Memory B cell (primary cell): ENCODE results near the gene SEMA6C.

ENCODE experiments used
- ATAC-seq: fragments of 150-1000 bp; cut with Tn5 transposase; 2 replicates; pipeline ENCODE4 v1.10.0; 2021; ENCODE audit warnings: low read depth, mild to moderate bottlenecking, moderate library complexity
- DNase-seq, 2 donors: peaks; one replicate each; pipeline ENCODE4 v3.0.0; 2022; ENCODE audit warnings: low spot score in 2 of 2
- H3K27ac Mint-ChIP-seq: one replicate; pipeline ENCODE4 v1.8.0; 2022; ENCODE audit warnings: mild to moderate bottlenecking, moderate library complexity, mixed read lengths
- H3K27me3 Mint-ChIP-seq: one replicate; pipeline ENCODE4 v1.8.0; 2022; ENCODE audit warnings: mixed read lengths
- H3K36me3 Mint-ChIP-seq: one replicate; pipeline ENCODE4 v1.8.0; 2022; ENCODE audit warnings: mild to moderate bottlenecking, mixed read lengths
- H3K4me1 Mint-ChIP-seq: one replicate; pipeline ENCODE4 v1.8.0; 2022; ENCODE audit warnings: mixed read lengths
- H3K4me3 Mint-ChIP-seq: one replicate; pipeline ENCODE4 v1.8.0; 2022; ENCODE audit warnings: mild to moderate bottlenecking, moderate library complexity, mixed read lengths
- H3K9me3 Mint-ChIP-seq: one replicate; pipeline ENCODE4 v1.8.0; 2022; ENCODE audit warnings: mixed read lengths

Gene SEMA6C

GRCh38 chr1:151145304-151146071 is 943 bp downstream of the SEMA6C start:
- Mint-ChIP-seq H3K4me3 (peak overlapping the region; percentile 89), H3K9me3 (no peaks in the 10 kb centered on the region), H3K27ac (no peak overlapping the region), H3K4me1 (peaks cover 18% of the 10 kb centered on the region), H3K36me3 (no peaks in the 10 kb centered on the region), H3K27me3 (peaks cover 5% of the 10 kb centered on the region)
- DNase-seq = no peak
- ATAC-seq = peak; percentile 18

GRCh38 chr1:151144474-151145303 is 1.7 kb downstream of the SEMA6C start:
- Mint-ChIP-seq H3K4me3 (peak overlapping the region; percentile 19), H3K9me3 (no peaks in the 10 kb centered on the region), H3K4me1 (peaks cover 18% of the 10 kb centered on the region), H3K36me3 (no peaks in the 10 kb centered on the region), H3K27me3 (peaks cover 5% of the 10 kb centered on the region), H3K27ac (no peak overlapping the region)
- DNase-seq (no peak), ATAC-seq (no peak)

GRCh38 chr1:151143986-151144385 is 2.4 kb downstream of the SEMA6C start:
- Mint-ChIP-seq H3K4me3 (no peak overlapping the region), H3K9me3 (no peaks in the 10 kb centered on the region), H3K4me1 (peaks cover 18% of the 10 kb centered on the region), H3K27ac (no peak overlapping the region), H3K27me3 (peaks cover 5% of the 10 kb centered on the region), H3K36me3 (no peaks in the 10 kb centered on the region)
- no peak for ATAC-seq
- DNase-seq = no peak

GRCh38 chr1:151143057-151143435 is 3.4 kb downstream of the SEMA6C start:
- H3K4me1 Mint-ChIP-seq = peaks cover 18% of the 10 kb centered on the region
- no peaks in the 10 kb centered on the region for H3K9me3 Mint-ChIP-seq
- H3K4me3 Mint-ChIP-seq = no peak overlapping the region
- peaks cover 5% of the 10 kb centered on the region for H3K27me3 Mint-ChIP-seq
- H3K27ac Mint-ChIP-seq = no peak overlapping the region
- H3K36me3 Mint-ChIP-seq = no peaks in the 10 kb centered on the region
- ATAC-seq = no peak
- no peak for DNase-seq

- H3K27me3 Mint-ChIP-seq = peaks cover 5% of the 10 kb centered on the region
- no peak overlapping the region for H3K27ac Mint-ChIP-seq
- no peaks in the 10 kb centered on the region for H3K36me3 Mint-ChIP-seq
- H3K9me3 Mint-ChIP-seq = no peaks in the 10 kb centered on the region
- DNase-seq (no peak), ATAC-seq (no peak)
- H3K4me1 Mint-ChIP-seq = peaks cover 18% of the 10 kb centered on the region
- no peak overlapping the region for H3K4me3 Mint-ChIP-seq
Observed at GRCh38 chr1:151142411-151143056, 3.9 kb downstream of the SEMA6C start.

GRCh38 chr1:151137789-151138188 is 8.6 kb downstream of the SEMA6C start:
- Mint-ChIP-seq H3K9me3 (no peaks in the 10 kb centered on the region), H3K36me3 (no peaks in the 10 kb centered on the region), H3K27me3 (no peaks in the 10 kb centered on the region), H3K4me1 (peaks cover 3% of the 10 kb centered on the region), H3K4me3 (no peak overlapping the region), H3K27ac (no peak overlapping the region)
- no peak for ATAC-seq
- DNase-seq = no peak

GRCh38 chr1:151135433-151136385 is 10.7 kb downstream of the SEMA6C start:
- H3K4me3 Mint-ChIP-seq = no peak overlapping the region
- no peaks in the 10 kb centered on the region for H3K27me3 Mint-ChIP-seq
- no peak overlapping the region for H3K27ac Mint-ChIP-seq
- peaks cover 7% of the 10 kb centered on the region for H3K4me1 Mint-ChIP-seq
- ATAC-seq (no peak), DNase-seq (no peak)
- H3K36me3 Mint-ChIP-seq = no peaks in the 10 kb centered on the region
- H3K9me3 Mint-ChIP-seq = no peaks in the 10 kb centered on the region

GRCh38 chr1:151134991-151135390 is 11.4 kb downstream of the SEMA6C start:
- DNase-seq (no peak), ATAC-seq (no peak)
- H3K9me3 Mint-ChIP-seq = no peaks in the 10 kb centered on the region
- H3K27ac Mint-ChIP-seq = no peak overlapping the region
- peaks cover 8% of the 10 kb centered on the region for H3K4me1 Mint-ChIP-seq
- H3K27me3 Mint-ChIP-seq = no peaks in the 10 kb centered on the region
- no peaks in the 10 kb centered on the region for H3K36me3 Mint-ChIP-seq
- H3K4me3 Mint-ChIP-seq = no peak overlapping the region

- DNase-seq (no peak), ATAC-seq (no peak)
- Mint-ChIP-seq H3K4me1 (peaks cover 8% of the 10 kb centered on the region), H3K36me3 (no peaks in the 10 kb centered on the region), H3K27me3 (no peaks in the 10 kb centered on the region), H3K4me3 (no peak overlapping the region), H3K9me3 (no peaks in the 10 kb centered on the region), H3K27ac (no peak overlapping the region)
Observed at GRCh38 chr1:151134396-151134795, 12.0 kb downstream of the SEMA6C start.

- Mint-ChIP-seq H3K4me3 (no peak overlapping the region), H3K4me1 (peaks cover 8% of the 10 kb centered on the region), H3K9me3 (no peaks in the 10 kb centered on the region), H3K36me3 (peaks cover 2% of the 10 kb centered on the region), H3K27ac (no peak overlapping the region), H3K27me3 (no peaks in the 10 kb centered on the region)
- no peak for ATAC-seq
- no peak for DNase-seq
Observed at GRCh38 chr1:151133018-151133806, 13.2 kb downstream of the SEMA6C start.

GRCh38 chr1:151132335-151133017 is 14.0 kb downstream of the SEMA6C start:
- Mint-ChIP-seq H3K27ac (peak overlapping the region; percentile 47), H3K27me3 (no peaks in the 10 kb centered on the region), H3K9me3 (no peaks in the 10 kb centered on the region), H3K4me1 (peaks cover 8% of the 10 kb centered on the region), H3K4me3 (peak overlapping the region; percentile 49), H3K36me3 (peaks cover 2% of the 10 kb centered on the region)
- DNase-seq = no peak
- no peak for ATAC-seq

GRCh38 chr1:151131701-151132334 is 14.6 kb downstream of the SEMA6C start:
- peak overlapping the region; percentile 84 for H3K4me3 Mint-ChIP-seq
- H3K36me3 Mint-ChIP-seq = peaks cover 2% of the 10 kb centered on the region
- H3K27ac Mint-ChIP-seq = peak overlapping the region; percentile 47
- peaks cover 8% of the 10 kb centered on the region for H3K4me1 Mint-ChIP-seq
- no peak for DNase-seq
- no peaks in the 10 kb centered on the region for H3K27me3 Mint-ChIP-seq
- no peak for ATAC-seq
- H3K9me3 Mint-ChIP-seq = no peaks in the 10 kb centered on the region
